HL-60 (cell line): ENCODE data around the gene CHERP.

ENCODE experiments used
- DNase-seq, 2 experiments: peaks; one replicate each; pipeline ENCODE4 v3.0.0-alpha.2; 2010 to 2020; ENCODE audit warnings: low read depth in 1 of 2, low spot score in 1 of 2
- H3K27ac ChIP-seq: fragments of 250-450 bp; sonication (Bioruptor Pico); replicated peaks from 2 replicates; pipeline ENCODE4 v1.5.1; 2020; ENCODE audit warnings: mild to moderate bottlenecking, moderate library complexity
- H3K27me3 ChIP-seq: fragments of 250-450 bp; sonication (Bioruptor Pico); 2 replicates; pipeline ENCODE4 v1.5.1; 2021; ENCODE audit warnings: mild to moderate bottlenecking, moderate library complexity; ENCODE audit not compliant: insufficient read depth, poor library complexity, severe bottlenecking
- H3K4me3 ChIP-seq: replicated peaks from 2 replicates; pipeline ENCODE4 v1.5.1; 2011; ENCODE audit warnings: mild to moderate bottlenecking, control low read depth, low read length; ENCODE audit not compliant: insufficient read depth
- GABPA ChIP-seq: IDR thresholded peaks from 2 replicates; pipeline ENCODE4 v1.6.1; 2012; ENCODE audit warnings: low read depth
- POLR2AphosphoS5 ChIP-seq: IDR thresholded peaks from 2 replicates; pipeline ENCODE4 v1.6.1; 2012; ENCODE audit warnings: low read depth
- SPI1 ChIP-seq: IDR thresholded peaks from 2 replicates; pipeline ENCODE4 v1.6.1; 2012; ENCODE audit warnings: low read depth, mild to moderate bottlenecking, borderline replicate concordance
- TF ChIP-seq, protein P1 (sequence below): IDR thresholded peaks from one replicate; pipeline ENCODE4 v1.5.1; 2011; ENCODE audit warnings: low read length, control low read depth, inconsistent platforms; ENCODE audit not compliant: insufficient read depth
- TF ChIP-seq, protein P2 (sequence below): IDR thresholded peaks from 2 replicates; pipeline ENCODE4 v1.6.1; 2012; ENCODE audit warnings: low read depth; ENCODE audit not compliant: insufficient replicate concordance

CHERP gene

DNA sequence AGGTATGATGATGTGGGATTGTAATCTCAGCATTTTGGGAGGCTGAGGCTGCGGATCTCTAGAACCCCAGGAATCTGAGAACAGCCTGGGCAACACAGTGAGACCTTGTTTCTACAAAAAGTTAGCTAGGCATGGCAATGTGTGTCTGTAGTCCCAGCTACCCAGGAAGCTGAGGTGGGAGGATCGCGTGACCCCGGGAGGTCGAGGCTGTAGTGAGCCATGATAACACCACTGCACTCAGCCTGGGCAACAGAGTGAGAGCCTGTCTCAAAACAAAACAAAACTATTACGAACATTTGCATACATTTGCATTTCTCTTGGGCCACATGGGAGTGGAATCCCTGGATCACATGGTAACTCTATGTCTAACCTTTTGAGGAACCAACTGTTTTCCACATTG is 44.4 kb downstream of the CHERP start:
- TF ChIP-seq, protein P1, sequence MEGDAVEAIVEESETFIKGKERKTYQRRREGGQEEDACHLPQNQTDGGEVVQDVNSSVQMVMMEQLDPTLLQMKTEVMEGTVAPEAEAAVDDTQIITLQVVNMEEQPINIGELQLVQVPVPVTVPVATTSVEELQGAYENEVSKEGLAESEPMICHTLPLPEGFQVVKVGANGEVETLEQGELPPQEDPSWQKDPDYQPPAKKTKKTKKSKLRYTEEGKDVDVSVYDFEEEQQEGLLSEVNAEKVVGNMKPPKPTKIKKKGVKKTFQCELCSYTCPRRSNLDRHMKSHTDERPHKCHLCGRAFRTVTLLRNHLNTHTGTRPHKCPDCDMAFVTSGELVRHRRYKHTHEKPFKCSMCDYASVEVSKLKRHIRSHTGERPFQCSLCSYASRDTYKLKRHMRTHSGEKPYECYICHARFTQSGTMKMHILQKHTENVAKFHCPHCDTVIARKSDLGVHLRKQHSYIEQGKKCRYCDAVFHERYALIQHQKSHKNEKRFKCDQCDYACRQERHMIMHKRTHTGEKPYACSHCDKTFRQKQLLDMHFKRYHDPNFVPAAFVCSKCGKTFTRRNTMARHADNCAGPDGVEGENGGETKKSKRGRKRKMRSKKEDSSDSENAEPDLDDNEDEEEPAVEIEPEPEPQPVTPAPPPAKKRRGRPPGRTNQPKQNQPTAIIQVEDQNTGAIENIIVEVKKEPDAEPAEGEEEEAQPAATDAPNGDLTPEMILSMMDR = no peak
- TF ChIP-seq POLR2AphosphoS5 (no peak), GABPA (no peak), SPI1 (no peak)
- TF ChIP-seq, protein P2, sequence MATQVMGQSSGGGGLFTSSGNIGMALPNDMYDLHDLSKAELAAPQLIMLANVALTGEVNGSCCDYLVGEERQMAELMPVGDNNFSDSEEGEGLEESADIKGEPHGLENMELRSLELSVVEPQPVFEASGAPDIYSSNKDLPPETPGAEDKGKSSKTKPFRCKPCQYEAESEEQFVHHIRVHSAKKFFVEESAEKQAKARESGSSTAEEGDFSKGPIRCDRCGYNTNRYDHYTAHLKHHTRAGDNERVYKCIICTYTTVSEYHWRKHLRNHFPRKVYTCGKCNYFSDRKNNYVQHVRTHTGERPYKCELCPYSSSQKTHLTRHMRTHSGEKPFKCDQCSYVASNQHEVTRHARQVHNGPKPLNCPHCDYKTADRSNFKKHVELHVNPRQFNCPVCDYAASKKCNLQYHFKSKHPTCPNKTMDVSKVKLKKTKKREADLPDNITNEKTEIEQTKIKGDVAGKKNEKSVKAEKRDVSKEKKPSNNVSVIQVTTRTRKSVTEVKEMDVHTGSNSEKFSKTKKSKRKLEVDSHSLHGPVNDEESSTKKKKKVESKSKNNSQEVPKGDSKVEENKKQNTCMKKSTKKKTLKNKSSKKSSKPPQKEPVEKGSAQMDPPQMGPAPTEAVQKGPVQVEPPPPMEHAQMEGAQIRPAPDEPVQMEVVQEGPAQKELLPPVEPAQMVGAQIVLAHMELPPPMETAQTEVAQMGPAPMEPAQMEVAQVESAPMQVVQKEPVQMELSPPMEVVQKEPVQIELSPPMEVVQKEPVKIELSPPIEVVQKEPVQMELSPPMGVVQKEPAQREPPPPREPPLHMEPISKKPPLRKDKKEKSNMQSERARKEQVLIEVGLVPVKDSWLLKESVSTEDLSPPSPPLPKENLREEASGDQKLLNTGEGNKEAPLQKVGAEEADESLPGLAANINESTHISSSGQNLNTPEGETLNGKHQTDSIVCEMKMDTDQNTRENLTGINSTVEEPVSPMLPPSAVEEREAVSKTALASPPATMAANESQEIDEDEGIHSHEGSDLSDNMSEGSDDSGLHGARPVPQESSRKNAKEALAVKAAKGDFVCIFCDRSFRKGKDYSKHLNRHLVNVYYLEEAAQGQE = no peak
- Histone ChIP-seq H3K27me3 (no peaks in the 10 kb centered on the region), H3K4me3 (no peak overlapping the region), H3K27ac (no peak overlapping the region)
- DNase-seq = no peak

DNA sequence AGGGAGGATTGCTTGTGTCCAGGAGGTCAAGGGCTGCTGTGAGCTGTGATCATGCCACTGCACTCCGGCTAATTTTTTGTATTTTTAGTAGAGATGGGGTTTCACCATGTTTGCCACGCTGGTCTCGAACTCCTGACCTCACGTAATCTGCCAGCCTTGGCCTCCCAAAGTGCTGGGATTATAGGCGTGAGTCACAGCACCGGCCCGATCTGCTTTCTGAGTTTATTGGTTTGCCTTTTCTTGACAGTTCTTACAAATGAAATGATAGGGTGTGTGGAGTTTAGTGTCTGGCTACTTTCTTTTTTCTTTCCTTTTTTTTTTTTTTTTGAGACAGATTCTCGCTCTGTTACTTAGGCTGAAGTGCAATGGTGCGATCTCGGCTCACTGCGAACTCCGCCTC is 45.2 kb downstream of the CHERP start:
- Histone ChIP-seq H3K27ac (no peak overlapping the region), H3K4me3 (no peak overlapping the region; the same call in 1 of the 2 replicates), H3K27me3 (no peaks in the 10 kb centered on the region)
- DNase-seq = no peak
- TF ChIP-seq SPI1 (no peak), POLR2AphosphoS5 (no peak), GABPA (no peak)
- TF ChIP-seq, protein P1 = no peak
- TF ChIP-seq, protein P2 = no peak

DNA sequence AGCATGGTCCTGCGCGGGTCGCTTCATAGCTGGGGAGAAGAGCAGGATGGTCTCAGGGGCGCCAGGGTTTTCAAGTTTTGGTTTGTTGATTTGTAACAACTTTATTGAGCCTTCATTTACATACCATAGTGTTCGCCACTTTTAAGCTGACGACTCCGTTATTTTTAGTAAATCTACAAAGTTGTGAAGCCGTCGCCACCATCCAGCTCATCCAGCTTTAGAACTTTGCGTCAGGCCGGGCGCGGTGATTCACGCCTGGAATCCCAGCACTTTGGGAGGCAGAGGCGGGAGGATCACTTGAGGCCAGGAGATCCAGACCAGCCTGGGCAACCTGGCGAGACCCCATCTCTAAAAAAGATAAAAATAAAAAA is 45.6 kb downstream of the CHERP start:
- no peak for TF ChIP-seq GABPA
- TF ChIP-seq, protein P1 = no peak
- TF ChIP-seq, protein P2 = no peak
- TF ChIP-seq POLR2AphosphoS5 = no peak
- TF ChIP-seq SPI1 = no peak
- no peak for DNase-seq
- Histone ChIP-seq H3K27ac (peak overlapping the region; percentile 57), H3K4me3 (peak overlapping the region; percentile 97), H3K27me3 (no peaks in the 10 kb centered on the region)
